NCI-H460 (cell line): ENCODE results near the gene EGLN3. TPM values are rescaled to one million over a fixed set of nuclear protein-coding genes. Genes with fewer than 3 reads are reported as not detected.
"Not testable (repeated sequence)": the region's sequence is repeated elsewhere in the genome, so short reads cannot be mapped to it uniquely, and the experiment has no call there.

Source experiments
- DNase-seq: peaks from one replicate; pipeline ENCODE4 v3.0.0-alpha.2; 2016; ENCODE audit warnings: low read depth; ENCODE audit errors: extremely low read depth
- total RNA-seq: library from RNA; depleted of rRNA; stranded (reverse); fragments of >200 nt; shearing (Covaris generic); gene quantifications from 2 replicates; pipeline ENCODE4 v1.2.3, GENCODE V29; 2014

EGLN3 gene
- total RNA-seq, 1 experiment from 2014 or later, result 11.1 TPM

GRCh38 chr14:33963892-33964291 lies 13.0 kb upstream of the EGLN3 start:
- no peak for DNase-seq

- DNase-seq, result not testable (repeated sequence)
Measured at GRCh38 chr14:33962466-33962865, 11.6 kb upstream of the EGLN3 start.

- DNase-seq, result no peak
Measured at GRCh38 chr14:33962016-33962415, 11.1 kb upstream of the EGLN3 start.

GRCh38 chr14:33959692-33960151 lies 8.8 kb upstream of the EGLN3 start:
- DNase-seq, result no peak

GRCh38 chr14:33958605-33959226 lies 7.8 kb upstream of the EGLN3 start:
- no peak for DNase-seq

GRCh38 chr14:33957993-33958392 lies 7.1 kb upstream of the EGLN3 start:
- DNase-seq, result no peak

- DNase-seq, result no peak
Measured at GRCh38 chr14:33957299-33957698, 6.4 kb upstream of the EGLN3 start.

GRCh38 chr14:33956640-33957039 lies 5.8 kb upstream of the EGLN3 start:
- DNase-seq, result no peak

- no peak for DNase-seq
Measured at GRCh38 chr14:33954016-33954598, 3.2 kb upstream of the EGLN3 start.

GRCh38 chr14:33952541-33952940 lies 1.7 kb upstream of the EGLN3 start:
- DNase-seq, result no peak

- DNase-seq, result no peak
Measured at GRCh38 chr14:33951183-33951840, 438 bp upstream of the EGLN3 start.

- no peak for DNase-seq
Measured at GRCh38 chr14:33949411-33949893, 1.4 kb downstream of the EGLN3 start.

GRCh38 chr14:33948869-33949408 lies 1.9 kb downstream of the EGLN3 start:
- no peak for DNase-seq

GRCh38 chr14:33948145-33948868 lies 2.6 kb downstream of the EGLN3 start:
- DNase-seq, result no peak

GRCh38 chr14:33946679-33947476 lies 4.0 kb downstream of the EGLN3 start:
- DNase-seq, result no peak

- no peak for DNase-seq
Measured at GRCh38 chr14:33945210-33946088, 5.4 kb downstream of the EGLN3 start.

GRCh38 chr14:33943096-33943883 lies 7.6 kb downstream of the EGLN3 start:
- no peak for DNase-seq

GRCh38 chr14:33941718-33942117 lies 9.2 kb downstream of the EGLN3 start:
- no peak for DNase-seq
